Neural progenitor cell (in vitro differentiated cells): ENCODE results near the gene PTPRA.

Experiments
- EZH2 ChIP-seq: fragments of 200-600 bp; sonication (generic); IDR thresholded peaks from 2 replicates; pipeline ENCODE4 v1.6.1; 2017; ENCODE audit warnings: antibody characterized with exemption, mild to moderate bottlenecking, moderate library complexity
- EZH2phosphoT487 ChIP-seq: fragments of 200-600 bp; sonication (generic); IDR thresholded peaks from 2 replicates; pipeline ENCODE4 v1.6.1; 2017; ENCODE audit warnings: antibody characterized with exemption
- TF ChIP-seq, protein P1 (sequence below): fragments of 200-600 bp; sonication (generic); IDR thresholded peaks from 2 replicates; pipeline ENCODE4 v1.5.1; 2017; ENCODE audit warnings: antibody characterized with exemption, mild to moderate bottlenecking

DNA sequence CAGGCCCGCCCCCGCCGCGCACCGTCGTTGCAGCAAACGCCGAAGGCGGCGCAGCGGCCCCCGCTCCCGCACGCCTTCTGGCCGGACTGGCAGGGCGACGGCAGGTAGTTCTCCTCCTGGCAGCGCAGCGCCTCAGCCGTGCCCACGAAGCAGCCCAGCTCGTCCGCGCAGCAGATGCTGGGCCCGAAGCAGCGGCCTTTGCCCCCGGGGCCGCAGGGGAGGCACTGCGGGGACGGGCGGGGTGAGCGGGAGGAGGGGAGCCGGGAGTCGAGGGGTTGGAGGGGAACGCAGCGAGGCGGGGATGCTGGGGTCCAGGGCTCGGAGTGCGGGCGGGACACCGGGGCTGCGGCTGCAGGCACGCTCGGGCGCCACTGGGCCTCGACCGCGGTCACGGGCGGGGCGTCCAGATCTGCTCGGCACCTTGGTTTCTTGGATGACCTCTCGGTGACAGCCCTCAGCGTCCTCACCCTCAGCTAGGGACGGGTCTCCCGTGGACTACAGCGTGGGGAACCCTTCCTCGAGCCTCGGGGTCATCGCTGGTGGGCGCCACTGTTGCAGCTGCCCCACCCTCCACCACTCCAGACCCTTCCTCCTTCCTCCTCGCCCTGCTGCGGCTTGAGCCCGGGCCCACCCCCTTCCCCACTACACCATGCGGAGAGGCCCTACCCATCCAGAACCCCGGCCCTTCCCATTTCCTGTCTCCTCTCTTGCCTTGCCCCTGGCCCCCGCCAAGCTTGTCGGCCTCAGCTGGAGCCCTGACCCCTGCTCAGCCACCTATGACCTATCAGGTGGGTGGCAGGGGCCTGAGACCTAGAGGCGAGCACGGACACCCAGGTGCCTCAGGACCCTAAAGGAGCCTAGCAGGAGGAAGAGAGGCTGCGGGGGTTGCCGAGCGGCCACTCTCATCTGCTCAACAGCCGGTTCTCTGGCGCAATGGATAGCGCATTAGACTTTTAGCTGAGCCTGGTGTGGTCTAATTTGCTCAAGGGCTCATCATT is 210.0 kb downstream of the PTPRA start:
- TF ChIP-seq, protein P1, sequence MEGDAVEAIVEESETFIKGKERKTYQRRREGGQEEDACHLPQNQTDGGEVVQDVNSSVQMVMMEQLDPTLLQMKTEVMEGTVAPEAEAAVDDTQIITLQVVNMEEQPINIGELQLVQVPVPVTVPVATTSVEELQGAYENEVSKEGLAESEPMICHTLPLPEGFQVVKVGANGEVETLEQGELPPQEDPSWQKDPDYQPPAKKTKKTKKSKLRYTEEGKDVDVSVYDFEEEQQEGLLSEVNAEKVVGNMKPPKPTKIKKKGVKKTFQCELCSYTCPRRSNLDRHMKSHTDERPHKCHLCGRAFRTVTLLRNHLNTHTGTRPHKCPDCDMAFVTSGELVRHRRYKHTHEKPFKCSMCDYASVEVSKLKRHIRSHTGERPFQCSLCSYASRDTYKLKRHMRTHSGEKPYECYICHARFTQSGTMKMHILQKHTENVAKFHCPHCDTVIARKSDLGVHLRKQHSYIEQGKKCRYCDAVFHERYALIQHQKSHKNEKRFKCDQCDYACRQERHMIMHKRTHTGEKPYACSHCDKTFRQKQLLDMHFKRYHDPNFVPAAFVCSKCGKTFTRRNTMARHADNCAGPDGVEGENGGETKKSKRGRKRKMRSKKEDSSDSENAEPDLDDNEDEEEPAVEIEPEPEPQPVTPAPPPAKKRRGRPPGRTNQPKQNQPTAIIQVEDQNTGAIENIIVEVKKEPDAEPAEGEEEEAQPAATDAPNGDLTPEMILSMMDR, result no peak
- TF ChIP-seq EZH2phosphoT487 (peak; percentile 84), EZH2 (peak; percentile 92)
